ENCODE results near the gene ATG9A.

DNA sequence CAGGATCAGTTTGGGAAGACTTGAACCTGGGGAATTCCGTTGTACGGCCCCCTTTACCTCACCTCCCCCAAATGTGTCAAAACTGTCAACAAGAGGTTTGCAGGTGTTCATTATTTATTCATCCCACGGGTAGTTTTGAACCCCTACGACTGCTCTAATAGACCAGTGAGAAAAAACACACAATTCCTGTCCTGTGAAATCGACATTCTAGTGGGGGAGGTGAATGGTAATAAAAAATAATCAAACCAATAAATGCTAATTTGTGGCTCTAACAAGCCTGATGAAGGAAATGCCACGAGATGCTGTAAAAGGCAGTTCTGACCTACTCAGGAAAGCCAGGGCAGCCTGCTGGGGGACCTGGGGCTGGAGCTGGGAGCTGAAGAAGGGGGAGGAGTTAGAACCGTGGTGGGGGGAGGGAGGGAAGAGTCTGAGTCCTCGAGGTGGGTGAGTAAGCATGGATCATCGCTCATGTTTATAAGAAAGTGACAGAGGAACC lies 49.3 kb upstream of the ATG9A start:
- TF ChIP-seq, protein P1, sequence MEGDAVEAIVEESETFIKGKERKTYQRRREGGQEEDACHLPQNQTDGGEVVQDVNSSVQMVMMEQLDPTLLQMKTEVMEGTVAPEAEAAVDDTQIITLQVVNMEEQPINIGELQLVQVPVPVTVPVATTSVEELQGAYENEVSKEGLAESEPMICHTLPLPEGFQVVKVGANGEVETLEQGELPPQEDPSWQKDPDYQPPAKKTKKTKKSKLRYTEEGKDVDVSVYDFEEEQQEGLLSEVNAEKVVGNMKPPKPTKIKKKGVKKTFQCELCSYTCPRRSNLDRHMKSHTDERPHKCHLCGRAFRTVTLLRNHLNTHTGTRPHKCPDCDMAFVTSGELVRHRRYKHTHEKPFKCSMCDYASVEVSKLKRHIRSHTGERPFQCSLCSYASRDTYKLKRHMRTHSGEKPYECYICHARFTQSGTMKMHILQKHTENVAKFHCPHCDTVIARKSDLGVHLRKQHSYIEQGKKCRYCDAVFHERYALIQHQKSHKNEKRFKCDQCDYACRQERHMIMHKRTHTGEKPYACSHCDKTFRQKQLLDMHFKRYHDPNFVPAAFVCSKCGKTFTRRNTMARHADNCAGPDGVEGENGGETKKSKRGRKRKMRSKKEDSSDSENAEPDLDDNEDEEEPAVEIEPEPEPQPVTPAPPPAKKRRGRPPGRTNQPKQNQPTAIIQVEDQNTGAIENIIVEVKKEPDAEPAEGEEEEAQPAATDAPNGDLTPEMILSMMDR (IDR thresholded peaks at IDR 0.05): no peak
- no peak for TF ChIP-seq POLR2A (IDR thresholded peaks at IDR 0.05)
